T-cell (primary cell): ENCODE measurements around the gene ZNF215. TPM values are rescaled to one million over a fixed set of nuclear protein-coding genes. Genes with fewer than 3 reads are reported as not detected.

Experiments
- ATAC-seq, 4 experiments: fragments of 200-7000 bp in 3 of 4; fragments of 150-1000 bp in 1 of 4; cut with Tn5 transposase; replicated peaks in 1 of 4; 1 replicate in 3 of 4; 2 replicates in 1 of 4; pipeline ENCODE4 v1.10.0; 2021; ENCODE audit warnings: moderate library complexity in 3 of 4, mild to moderate bottlenecking in 2 of 4, moderate number of reproducible peaks in 1 of 4
- CTCF ChIA-PET, 2 donors: fragments of 300-600 bp; sonication (Branson Sonifier 250); formaldehyde crosslinking; loops; one replicate each; lab custom pipeline; 2022; ENCODE audit warnings: antibody characterized with exemption in 2 of 2; lab: Charles Lee
- POLR2A ChIA-PET, 2 donors: fragments of 300-600 bp; sonication (Branson Sonifier 250); formaldehyde crosslinking; loops; one replicate each; lab custom pipeline; 2022; ENCODE audit warnings: antibody characterized with exemption in 2 of 2; lab: Charles Lee
- DNase-seq, 35 experiments: peaks; one replicate each; pipeline versions ENCODE4 v3.0.0 to v3.0.0-alpha.2; 2013 to 2023
- H3K27ac ChIP-seq: one replicate; pipeline ENCODE4 v1.5.1; 2013; ENCODE audit warnings: low read length
- H3K27me3 ChIP-seq, 2 experiments: replicated peaks in 1 of 2; 1 replicate in 1 of 2; 2 replicates in 1 of 2; pipeline versions ENCODE4 v1.6.1 to v1.7.0; 2013; ENCODE audit warnings: low read length in 1 of 2, mixed read lengths in 1 of 2; ENCODE audit not compliant: control insufficient read depth in 2 of 2, insufficient read depth in 2 of 2; ENCODE audit errors: extremely low read depth in 1 of 2
- H3K36me3 ChIP-seq, 2 donors: 1 replicate in 1 of 2; 2 replicates in 1 of 2; pipeline versions ENCODE4 v1.6.1 to v1.7.0; 2013; ENCODE audit warnings: low read length in 1 of 2; ENCODE audit not compliant: control insufficient read depth in 2 of 2, insufficient read depth in 1 of 2; ENCODE audit errors: extremely low read depth in 1 of 2
- H3K4me1 ChIP-seq, 2 experiments: 1 replicate in 1 of 2; 2 replicates in 1 of 2; pipeline versions ENCODE4 v1.6.1 to v1.7.0; 2013; ENCODE audit warnings: low read length in 2 of 2, mixed read lengths in 1 of 2; ENCODE audit not compliant: insufficient read depth in 2 of 2, control insufficient read depth in 1 of 2; ENCODE audit errors: extremely low read depth in 1 of 2
- H3K4me3 ChIP-seq, 2 donors: 1 replicate in 1 of 2; 2 replicates in 1 of 2; pipeline versions ENCODE4 v1.5.1 to v1.7.0; 2013; ENCODE audit warnings: mild to moderate bottlenecking in 2 of 2, low read length in 1 of 2, moderate library complexity in 1 of 2; ENCODE audit not compliant: control insufficient read depth in 1 of 2; ENCODE audit errors: extremely low read depth in 1 of 2
- H3K9me3 ChIP-seq: 2 replicates; pipeline ENCODE4 v1.7.0; 2013
- H3K27ac Mint-ChIP-seq, 2 donors: one replicate each; pipeline ENCODE4 v1.8.0; 2020 to 2021; ENCODE audit warnings: mild to moderate bottlenecking in 2 of 2, mixed read lengths in 2 of 2
- H3K27me3 Mint-ChIP-seq, 2 donors: one replicate each; pipeline ENCODE4 v1.8.0; 2021 to 2022; ENCODE audit warnings: mixed read lengths in 2 of 2
- H3K36me3 Mint-ChIP-seq: one replicate; pipeline ENCODE4 v1.8.0; 2021; ENCODE audit warnings: mixed read lengths
- H3K4me1 Mint-ChIP-seq, 3 donors: one replicate each; pipeline ENCODE4 v1.8.0; 2020 to 2022; ENCODE audit warnings: mixed read lengths in 3 of 3, mild to moderate bottlenecking in 1 of 3
- H3K4me3 Mint-ChIP-seq, 3 donors: one replicate each; pipeline ENCODE4 v1.8.0; 2020 to 2022; ENCODE audit warnings: mild to moderate bottlenecking in 3 of 3, mixed read lengths in 3 of 3, moderate library complexity in 3 of 3
- H3K9me3 Mint-ChIP-seq, 3 donors: one replicate each; pipeline ENCODE4 v1.8.0; 2020 to 2022; ENCODE audit warnings: mixed read lengths in 3 of 3
- WGBS: methylation state at CpG from one replicate; pipeline ENCODE4 v1.1.5; 2013; ENCODE audit warnings: missing lambda C conversion rate; ENCODE audit not compliant: insufficient coverage; 5-methylcytosine and 5-hydroxymethylcytosine counted together
- total RNA-seq, 35 experiments: library from RNA in 6 of 35; stranded (reverse) in 6 of 35; fragments of 120-200 nt in 1 of 35; gene quantifications; one replicate each; pipeline versions ENCODE4 v1.2.1 to v1.2.4 and lab custom pipeline; 2013 to 2026

The ZNF215 gene
- total RNA-seq, 5 donors from 2014 or later (not counting 1 experiment from before 2014, with no cell fraction given) = 0.10 to 0.70 (median 0.39) TPM; not detected in 1

GRCh38 chr11:6911378-6911777 is 14.8 kb upstream of the ZNF215 start:
- Mint-ChIP-seq H3K4me3 (no peak overlapping the region), H3K27ac (no peak overlapping the region), H3K36me3 (no peaks in the 10 kb centered on the region), H3K27me3 (no peaks in the 10 kb centered on the region), H3K9me3 (no peaks in the 10 kb centered on the region), H3K4me1 (peaks cover 0 to 4% (median 2%) of the 10 kb centered on the region in 3 donors)
- POLR2A ChIA-PET = no interaction called here
- WGBS = 83% methylated on average over 1 of the region's 3 CpGs
- Histone ChIP-seq H3K4me1 (no peaks in the 10 kb centered on the region), H3K27me3 (no peaks in the 10 kb centered on the region), H3K9me3 (no peaks in the 10 kb centered on the region), H3K4me3 (no peak overlapping the region), H3K27ac (no peak overlapping the region), H3K36me3 (no peaks in the 10 kb centered on the region)
- no peak for ATAC-seq
- DNase-seq = no peak
- CTCF ChIA-PET = no interaction called here

- Mint-ChIP-seq H3K27me3 (no peaks in the 10 kb centered on the region), H3K36me3 (no peaks in the 10 kb centered on the region), H3K4me1 (peaks cover 0 to 4% (median 2%) of the 10 kb centered on the region in 3 donors), H3K4me3 (no peak overlapping the region), H3K9me3 (no peaks in the 10 kb centered on the region), H3K27ac (no peak overlapping the region)
- H3K9me3 ChIP-seq = no peaks in the 10 kb centered on the region
- ATAC-seq = no peak
- WGBS = 100% methylated on average over 1 of the region's 3 CpGs
- DNase-seq = no peak
- H3K27me3 ChIP-seq = no peaks in the 10 kb centered on the region
- H3K4me3 ChIP-seq = no peak overlapping the region
- no peak overlapping the region for H3K27ac ChIP-seq
- H3K36me3 ChIP-seq = no peaks in the 10 kb centered on the region
- no peaks in the 10 kb centered on the region for H3K4me1 ChIP-seq
- POLR2A ChIA-PET = no interaction called here
- CTCF ChIA-PET = no interaction called here
Observed at GRCh38 chr11:6911948-6912347, 14.3 kb upstream of the ZNF215 start.

GRCh38 chr11:6919698-6920097 is 6.5 kb upstream of the ZNF215 start:
- no peaks in the 10 kb centered on the region for H3K36me3 Mint-ChIP-seq
- CTCF ChIA-PET = no interaction called here

GRCh38 chr11:6920702-6921101 is 5.5 kb upstream of the ZNF215 start, which contains the start of gene OR2D3:
OR2D3 (plus strand) TSS chr11:6921002; CDS start chr11:6921002, 0 bp downstream.
- WGBS = no CpG with 5 or more reads among the region's 1 CpG
- Histone ChIP-seq H3K36me3 (no peaks in the 10 kb centered on the region), H3K4me3 (no peak within 1 kb of the TSS), H3K9me3 (no peaks in the 10 kb centered on the region), H3K4me1 (no peaks in the 10 kb centered on the region), H3K27ac (no peak within 1 kb of the TSS), H3K27me3 (no peaks in the 10 kb centered on the region)
- Mint-ChIP-seq H3K9me3 (peaks cover 0 to 5% (median 0%) of the 10 kb centered on the region in 3 donors), H3K4me1 (peaks cover 2% of the 10 kb centered on the region in 3 donors), H3K36me3 (no peaks in the 10 kb centered on the region), H3K4me3 (no peak within 1 kb of the TSS), H3K27ac (no peak within 1 kb of the TSS), H3K27me3 (peaks cover 14 to 37% of the 10 kb centered on the region in 2 donors)
- CTCF ChIA-PET = no interaction called here
- no peak for ATAC-seq
- DNase-seq = no peak
- POLR2A ChIA-PET = no interaction called here

More at GRCh38 chr11:6919698-6920097, 6.5 kb upstream of the ZNF215 start:
- no peaks in the 10 kb centered on the region for H3K4me1 Mint-ChIP-seq
- Histone ChIP-seq H3K36me3 (no peaks in the 10 kb centered on the region), H3K27me3 (no peaks in the 10 kb centered on the region), H3K4me1 (no peaks in the 10 kb centered on the region), H3K4me3 (no peak overlapping the region), H3K27ac (no peak overlapping the region), H3K9me3 (no peaks in the 10 kb centered on the region)
- POLR2A ChIA-PET = no interaction called here
- DNase-seq (no peak), ATAC-seq (no peak)
- H3K27ac Mint-ChIP-seq = no peak overlapping the region
- H3K9me3 Mint-ChIP-seq = peaks cover 0 to 5% (median 0%) of the 10 kb centered on the region in 3 donors
- no peak overlapping the region for H3K4me3 Mint-ChIP-seq
- WGBS = no CpG with 5 or more reads among the region's 2 CpGs
- H3K27me3 Mint-ChIP-seq = peaks cover 13 to 32% of the 10 kb centered on the region in 2 donors

- ChIA-PET POLR2A (interaction anchor here in 1 of 2 donors (0.6 kb wide), 1 partner anchor 12 kb away, joined by 3 read pairs; no protein-coding TSS in a partner anchor), CTCF (interaction anchor here in 1 of 2 donors (0.6 kb wide), 1 partner anchor 464 kb away, joined by 3 read pairs; no protein-coding TSS in a partner anchor)
- H3K9me3 ChIP-seq = no peaks in the 10 kb centered on the region
- no peak overlapping the region for H3K4me3 ChIP-seq
- H3K4me1 ChIP-seq = peaks cover 0 to 10% of the 10 kb centered on the region in 2 experiments
- no peak for ATAC-seq
- H3K27me3 ChIP-seq = peaks cover 0 to 14% of the 10 kb centered on the region in 2 experiments
- Mint-ChIP-seq H3K27me3 (peaks cover 24 to 57% of the 10 kb centered on the region in 2 donors), H3K9me3 (peaks cover 0 to under 1% (median 0%) of the 10 kb centered on the region in 3 donors), H3K36me3 (no peaks in the 10 kb centered on the region), H3K4me1 (peaks cover 19 to 25% (median 21%) of the 10 kb centered on the region in 3 donors), H3K27ac (no peak overlapping the region), H3K4me3 (no peak overlapping the region)
- no peak overlapping the region for H3K27ac ChIP-seq
- no peaks in the 10 kb centered on the region for H3K36me3 ChIP-seq
- no peak for DNase-seq
Observed at GRCh38 chr11:6925007-6925577, 1.1 kb upstream of the ZNF215 start.

GRCh38 chr11:6925636-6926207 is 504 bp upstream of the ZNF215 start:
- peaks cover 29 to 62% of the 10 kb centered on the region in 2 donors for H3K27me3 Mint-ChIP-seq
- peak overlapping the region in 1 of 2 donors; percentile 0 for H3K27ac Mint-ChIP-seq
- peak overlapping the region; percentile 55 to 85 (median 79) for H3K4me3 Mint-ChIP-seq
- no peaks in the 10 kb centered on the region for H3K9me3 ChIP-seq
- H3K36me3 Mint-ChIP-seq = no peaks in the 10 kb centered on the region
- peaks cover 0 to 14% of the 10 kb centered on the region in 2 experiments for H3K27me3 ChIP-seq
- ATAC-seq (peak in 2 of 4 experiments; percentile 16 to 59), DNase-seq (no peak)
- peak overlapping the region in 1 of 2 donors; percentile 66 for H3K4me3 ChIP-seq
- peaks cover 19 to 25% (median 21%) of the 10 kb centered on the region in 3 donors for H3K4me1 Mint-ChIP-seq
- H3K27ac ChIP-seq = no peak overlapping the region
- H3K36me3 ChIP-seq = no peaks in the 10 kb centered on the region
- 70% methylated on average over 1 of the region's 2 CpGs for WGBS
- ChIA-PET CTCF (interaction anchor here in 1 of 2 donors (0.6 kb wide), 1 partner anchor 464 kb away, joined by 3 read pairs; no protein-coding TSS in a partner anchor), POLR2A (no interaction called here)
- H3K9me3 Mint-ChIP-seq = no peaks in the 10 kb centered on the region
- peaks cover 0 to 10% of the 10 kb centered on the region in 2 experiments for H3K4me1 ChIP-seq
